ENCODE results near the gene EDC4.

The EDC4 gene

DNA sequence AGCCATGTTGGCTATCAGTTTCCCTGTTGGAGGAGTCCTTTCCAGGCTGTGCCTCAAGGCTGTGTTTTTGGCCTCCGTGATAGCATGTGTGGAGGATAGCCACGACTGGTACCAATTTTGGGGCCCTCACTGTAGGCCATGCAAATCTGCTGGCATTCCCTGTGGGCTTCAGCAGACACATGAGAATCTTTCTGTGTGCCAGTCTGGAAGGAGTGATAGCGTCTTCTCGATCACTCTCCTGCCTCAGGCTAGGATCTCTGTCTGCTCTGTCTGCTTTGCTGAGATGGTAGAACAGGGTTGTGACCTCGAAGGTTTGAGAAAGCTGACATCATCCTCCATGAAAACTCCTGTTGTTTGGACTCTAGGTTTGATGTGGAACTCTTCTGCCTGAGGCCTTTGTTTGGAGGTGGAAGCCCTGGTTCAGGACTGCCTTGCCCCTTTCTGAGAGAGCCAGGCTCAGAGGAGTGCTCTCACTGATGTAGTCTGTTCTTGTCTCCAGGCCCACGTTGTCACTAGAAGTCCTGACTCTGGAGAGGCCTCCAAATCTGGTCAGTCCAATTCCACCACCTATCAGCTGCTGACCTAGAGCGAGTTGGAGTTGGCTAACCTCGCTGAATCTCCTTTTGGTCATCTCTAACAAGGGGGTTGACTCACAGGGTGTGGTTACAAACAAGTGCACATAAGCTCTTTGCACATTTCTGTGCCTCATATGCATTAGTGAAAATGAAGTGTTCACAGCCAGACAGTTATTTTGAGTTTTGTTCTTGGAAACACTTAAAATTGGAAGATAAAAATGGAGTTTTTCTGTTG, 12.1 kb upstream of the EDC4 start:
- no peak for ATAC-seq
- TF ChIP-seq OSR1 (CRISPR knock-in tag; IDR thresholded peaks at IDR 0.05) (no peak), ZNF8 (CRISPR knock-in tag; IDR thresholded peaks at IDR 0.05) (no peak), SNAI2 (CRISPR knock-in tag; IDR thresholded peaks at IDR 0.05) (no peak), RARB (CRISPR knock-in tag; IDR thresholded peaks at IDR 0.05) (no peak), BACH2 (CRISPR knock-in tag; IDR thresholded peaks at IDR 0.05; ENCODE audit: borderline replicate concordance) (no peak), ISL1 (CRISPR knock-in tag; IDR thresholded peaks at IDR 0.05) (no peak), GLIS3 (CRISPR knock-in tag; IDR thresholded peaks at IDR 0.05) (no peak), TOX (CRISPR knock-in tag; IDR thresholded peaks at IDR 0.05; ENCODE audit: borderline replicate concordance) (no peak)
- TF ChIP-seq, protein P1, sequence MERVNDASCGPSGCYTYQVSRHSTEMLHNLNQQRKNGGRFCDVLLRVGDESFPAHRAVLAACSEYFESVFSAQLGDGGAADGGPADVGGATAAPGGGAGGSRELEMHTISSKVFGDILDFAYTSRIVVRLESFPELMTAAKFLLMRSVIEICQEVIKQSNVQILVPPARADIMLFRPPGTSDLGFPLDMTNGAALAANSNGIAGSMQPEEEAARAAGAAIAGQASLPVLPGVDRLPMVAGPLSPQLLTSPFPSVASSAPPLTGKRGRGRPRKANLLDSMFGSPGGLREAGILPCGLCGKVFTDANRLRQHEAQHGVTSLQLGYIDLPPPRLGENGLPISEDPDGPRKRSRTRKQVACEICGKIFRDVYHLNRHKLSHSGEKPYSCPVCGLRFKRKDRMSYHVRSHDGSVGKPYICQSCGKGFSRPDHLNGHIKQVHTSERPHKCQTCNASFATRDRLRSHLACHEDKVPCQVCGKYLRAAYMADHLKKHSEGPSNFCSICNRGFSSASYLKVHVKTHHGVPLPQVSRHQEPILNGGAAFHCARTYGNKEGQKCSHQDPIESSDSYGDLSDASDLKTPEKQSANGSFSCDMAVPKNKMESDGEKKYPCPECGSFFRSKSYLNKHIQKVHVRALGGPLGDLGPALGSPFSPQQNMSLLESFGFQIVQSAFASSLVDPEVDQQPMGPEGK (CRISPR knock-in tag; IDR thresholded peaks at IDR 0.05; ENCODE audit: borderline replicate concordance), result no peak
- TF ChIP-seq, protein P2, sequence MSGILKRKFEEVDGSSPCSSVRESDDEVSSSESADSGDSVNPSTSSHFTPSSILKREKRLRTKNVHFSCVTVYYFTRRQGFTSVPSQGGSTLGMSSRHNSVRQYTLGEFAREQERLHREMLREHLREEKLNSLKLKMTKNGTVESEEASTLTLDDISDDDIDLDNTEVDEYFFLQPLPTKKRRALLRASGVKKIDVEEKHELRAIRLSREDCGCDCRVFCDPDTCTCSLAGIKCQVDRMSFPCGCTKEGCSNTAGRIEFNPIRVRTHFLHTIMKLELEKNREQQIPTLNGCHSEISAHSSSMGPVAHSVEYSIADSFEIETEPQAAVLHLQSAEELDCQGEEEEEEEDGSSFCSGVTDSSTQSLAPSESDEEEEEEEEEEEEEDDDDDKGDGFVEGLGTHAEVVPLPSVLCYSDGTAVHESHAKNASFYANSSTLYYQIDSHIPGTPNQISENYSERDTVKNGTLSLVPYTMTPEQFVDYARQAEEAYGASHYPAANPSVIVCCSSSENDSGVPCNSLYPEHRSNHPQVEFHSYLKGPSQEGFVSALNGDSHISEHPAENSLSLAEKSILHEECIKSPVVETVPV (CRISPR knock-in tag; IDR thresholded peaks at IDR 0.05), result no peak
- TF ChIP-seq, protein P3, sequence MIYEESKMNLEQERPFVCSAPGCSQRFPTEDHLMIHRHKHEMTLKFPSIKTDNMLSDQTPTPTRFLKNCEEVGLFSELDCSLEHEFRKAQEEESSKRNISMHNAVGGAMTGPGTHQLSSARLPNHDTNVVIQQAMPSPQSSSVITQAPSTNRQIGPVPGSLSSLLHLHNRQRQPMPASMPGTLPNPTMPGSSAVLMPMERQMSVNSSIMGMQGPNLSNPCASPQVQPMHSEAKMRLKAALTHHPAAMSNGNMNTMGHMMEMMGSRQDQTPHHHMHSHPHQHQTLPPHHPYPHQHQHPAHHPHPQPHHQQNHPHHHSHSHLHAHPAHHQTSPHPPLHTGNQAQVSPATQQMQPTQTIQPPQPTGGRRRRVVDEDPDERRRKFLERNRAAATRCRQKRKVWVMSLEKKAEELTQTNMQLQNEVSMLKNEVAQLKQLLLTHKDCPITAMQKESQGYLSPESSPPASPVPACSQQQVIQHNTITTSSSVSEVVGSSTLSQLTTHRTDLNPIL (CRISPR knock-in tag; IDR thresholded peaks at IDR 0.05; ENCODE audit: low read depth), result no peak
- TF ChIP-seq, protein P4, sequence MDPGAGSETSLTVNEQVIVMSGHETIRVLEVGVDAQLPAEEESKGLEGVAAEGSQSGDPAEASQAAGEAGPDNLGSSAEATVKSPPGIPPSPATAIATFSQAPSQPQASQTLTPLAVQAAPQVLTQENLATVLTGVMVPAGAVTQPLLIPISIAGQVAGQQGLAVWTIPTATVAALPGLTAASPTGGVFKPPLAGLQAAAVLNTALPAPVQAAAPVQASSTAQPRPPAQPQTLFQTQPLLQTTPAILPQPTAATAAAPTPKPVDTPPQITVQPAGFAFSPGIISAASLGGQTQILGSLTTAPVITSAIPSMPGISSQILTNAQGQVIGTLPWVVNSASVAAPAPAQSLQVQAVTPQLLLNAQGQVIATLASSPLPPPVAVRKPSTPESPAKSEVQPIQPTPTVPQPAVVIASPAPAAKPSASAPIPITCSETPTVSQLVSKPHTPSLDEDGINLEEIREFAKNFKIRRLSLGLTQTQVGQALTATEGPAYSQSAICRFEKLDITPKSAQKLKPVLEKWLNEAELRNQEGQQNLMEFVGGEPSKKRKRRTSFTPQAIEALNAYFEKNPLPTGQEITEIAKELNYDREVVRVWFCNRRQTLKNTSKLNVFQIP (CRISPR knock-in tag; IDR thresholded peaks at IDR 0.05; ENCODE audit: borderline replicate concordance, low read depth), result no peak

DNA sequence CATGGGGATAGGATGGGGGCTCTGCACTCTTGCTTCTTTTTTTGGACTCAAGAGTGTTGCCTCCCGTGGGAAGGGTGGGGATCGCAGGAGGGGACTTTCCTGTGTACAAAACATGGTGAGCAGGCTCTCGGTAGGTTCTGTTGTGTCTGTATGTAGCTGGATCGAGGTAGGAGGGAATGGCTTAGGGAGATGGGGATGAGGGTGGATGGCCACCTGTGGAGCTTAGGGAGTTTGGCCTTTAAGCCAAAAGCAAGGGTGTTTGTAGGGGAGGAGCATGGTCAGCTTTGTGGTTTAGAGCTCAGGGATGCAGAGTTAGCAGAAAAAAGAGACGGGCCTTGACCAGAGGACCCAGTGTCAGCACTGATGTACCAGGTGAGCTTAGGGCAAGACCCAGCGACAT, 11.0 kb upstream of the EDC4 start:
- no peak for ATAC-seq
- TF ChIP-seq, protein P5, sequence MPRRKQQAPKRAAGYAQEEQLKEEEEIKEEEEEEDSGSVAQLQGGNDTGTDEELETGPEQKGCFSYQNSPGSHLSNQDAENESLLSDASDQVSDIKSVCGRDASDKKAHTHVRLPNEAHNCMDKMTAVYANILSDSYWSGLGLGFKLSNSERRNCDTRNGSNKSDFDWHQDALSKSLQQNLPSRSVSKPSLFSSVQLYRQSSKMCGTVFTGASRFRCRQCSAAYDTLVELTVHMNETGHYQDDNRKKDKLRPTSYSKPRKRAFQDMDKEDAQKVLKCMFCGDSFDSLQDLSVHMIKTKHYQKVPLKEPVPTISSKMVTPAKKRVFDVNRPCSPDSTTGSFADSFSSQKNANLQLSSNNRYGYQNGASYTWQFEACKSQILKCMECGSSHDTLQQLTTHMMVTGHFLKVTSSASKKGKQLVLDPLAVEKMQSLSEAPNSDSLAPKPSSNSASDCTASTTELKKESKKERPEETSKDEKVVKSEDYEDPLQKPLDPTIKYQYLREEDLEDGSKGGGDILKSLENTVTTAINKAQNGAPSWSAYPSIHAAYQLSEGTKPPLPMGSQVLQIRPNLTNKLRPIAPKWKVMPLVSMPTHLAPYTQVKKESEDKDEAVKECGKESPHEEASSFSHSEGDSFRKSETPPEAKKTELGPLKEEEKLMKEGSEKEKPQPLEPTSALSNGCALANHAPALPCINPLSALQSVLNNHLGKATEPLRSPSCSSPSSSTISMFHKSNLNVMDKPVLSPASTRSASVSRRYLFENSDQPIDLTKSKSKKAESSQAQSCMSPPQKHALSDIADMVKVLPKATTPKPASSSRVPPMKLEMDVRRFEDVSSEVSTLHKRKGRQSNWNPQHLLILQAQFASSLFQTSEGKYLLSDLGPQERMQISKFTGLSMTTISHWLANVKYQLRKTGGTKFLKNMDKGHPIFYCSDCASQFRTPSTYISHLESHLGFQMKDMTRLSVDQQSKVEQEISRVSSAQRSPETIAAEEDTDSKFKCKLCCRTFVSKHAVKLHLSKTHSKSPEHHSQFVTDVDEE (CRISPR knock-in tag; IDR thresholded peaks at IDR 0.05), result no peak
- TF ChIP-seq ZNF565 (CRISPR knock-in tag; conservative IDR thresholded peaks at IDR 0.05; ENCODE audit: low read depth) (no peak), RARB (CRISPR knock-in tag; IDR thresholded peaks at IDR 0.05) (no peak), TOX (CRISPR knock-in tag; IDR thresholded peaks at IDR 0.05; ENCODE audit: borderline replicate concordance) (no peak), ARNTL (CRISPR knock-in tag; IDR thresholded peaks at IDR 0.05; ENCODE audit: borderline replicate concordance, low read depth) (no peak)
- TF ChIP-seq, protein P4 (CRISPR knock-in tag; IDR thresholded peaks at IDR 0.05; ENCODE audit: borderline replicate concordance, low read depth), result no peak
- TF ChIP-seq, protein P3 (CRISPR knock-in tag; IDR thresholded peaks at IDR 0.05; ENCODE audit: low read depth), result no peak
